Prostate gland (tissue), 2 donors: ENCODE measurements around the gene PRPF6. TPM values are rescaled to one million over a fixed set of nuclear protein-coding genes. Genes with fewer than 3 reads are reported as not detected.

ENCODE experiments used
- DNase-seq: peaks from one replicate; pipeline ENCODE4 v3.0.0-alpha.2; 2019; ENCODE audit warnings: low spot score
- H3K27ac ChIP-seq, 2 donors: fragments of 200-600 bp; sonication (generic); 2 replicates each; pipeline ENCODE4 v1.5.1; 2017 to 2019
- H3K27me3 ChIP-seq: fragments of 200-600 bp; sonication (generic); replicated peaks from 2 replicates; pipeline ENCODE4 v1.5.1; 2019; ENCODE audit not compliant: insufficient read depth
- H3K36me3 ChIP-seq, 2 donors: fragments of 200-600 bp; sonication (generic); 1 replicate in 1 of 2; 2 replicates in 1 of 2; pipeline versions ENCODE4 v1.5.1 to v1.8.1; 2017 to 2019
- H3K4me1 ChIP-seq: fragments of 200-600 bp; sonication (generic); replicated peaks from 2 replicates; pipeline ENCODE4 v1.5.1; 2019
- H3K4me3 ChIP-seq, 2 donors: fragments of 200-600 bp; sonication (generic); 2 replicates each; pipeline ENCODE4 v1.5.1; 2017 to 2019
- H3K9me3 ChIP-seq: fragments of 200-600 bp; sonication (generic); 2 replicates; pipeline ENCODE4 v1.5.1; 2017
- POLR2A ChIP-seq: fragments of 450-650 bp; IDR thresholded peaks from one replicate; pipeline ENCODE4 v1.6.1; 2016; ENCODE audit warnings: antibody characterized with exemption, mild to moderate bottlenecking
- POLR2AphosphoS5 ChIP-seq: sonication (generic); formaldehyde crosslinking; IDR thresholded peaks from one replicate; pipeline ENCODE4 v1.6.1; 2017; ENCODE audit warnings: antibody characterized with exemption
- WGBS: methylation state at CpG from one replicate; pipeline ENCODE4 v1.1.5; 2018; 5-methylcytosine and 5-hydroxymethylcytosine counted together
- intact Hi-C: fragments of 100-400 bp; cut with DNase I; formaldehyde crosslinking; loops from one replicate; pipeline ENCODE4 v1.14.2; 2022
- total RNA-seq, 2 donors: library from RNA; depleted of rRNA; stranded (reverse); fragments of >200 nt; gene quantifications; one replicate each; pipeline ENCODE4 v1.1.0, GENCODE V29; 2016
- TF ChIP-seq, protein P1 (sequence below), 4 experiments: fragments of 200-600 bp in 2 of 4; fragments of 450-650 bp in 2 of 4; sonication (generic) in 2 of 4; IDR thresholded peaks; 1 replicate in 3 of 4; 2 replicates in 1 of 4; pipeline ENCODE4 v1.5.1; 2016 to 2019; ENCODE audit warnings: antibody characterized with exemption in 4 of 4, mild to moderate bottlenecking in 2 of 4, moderate library complexity in 2 of 4

Gene PRPF6
- total RNA-seq, 2 donors from 2014 or later, result 60.9 to 99.6 TPM

DNA sequence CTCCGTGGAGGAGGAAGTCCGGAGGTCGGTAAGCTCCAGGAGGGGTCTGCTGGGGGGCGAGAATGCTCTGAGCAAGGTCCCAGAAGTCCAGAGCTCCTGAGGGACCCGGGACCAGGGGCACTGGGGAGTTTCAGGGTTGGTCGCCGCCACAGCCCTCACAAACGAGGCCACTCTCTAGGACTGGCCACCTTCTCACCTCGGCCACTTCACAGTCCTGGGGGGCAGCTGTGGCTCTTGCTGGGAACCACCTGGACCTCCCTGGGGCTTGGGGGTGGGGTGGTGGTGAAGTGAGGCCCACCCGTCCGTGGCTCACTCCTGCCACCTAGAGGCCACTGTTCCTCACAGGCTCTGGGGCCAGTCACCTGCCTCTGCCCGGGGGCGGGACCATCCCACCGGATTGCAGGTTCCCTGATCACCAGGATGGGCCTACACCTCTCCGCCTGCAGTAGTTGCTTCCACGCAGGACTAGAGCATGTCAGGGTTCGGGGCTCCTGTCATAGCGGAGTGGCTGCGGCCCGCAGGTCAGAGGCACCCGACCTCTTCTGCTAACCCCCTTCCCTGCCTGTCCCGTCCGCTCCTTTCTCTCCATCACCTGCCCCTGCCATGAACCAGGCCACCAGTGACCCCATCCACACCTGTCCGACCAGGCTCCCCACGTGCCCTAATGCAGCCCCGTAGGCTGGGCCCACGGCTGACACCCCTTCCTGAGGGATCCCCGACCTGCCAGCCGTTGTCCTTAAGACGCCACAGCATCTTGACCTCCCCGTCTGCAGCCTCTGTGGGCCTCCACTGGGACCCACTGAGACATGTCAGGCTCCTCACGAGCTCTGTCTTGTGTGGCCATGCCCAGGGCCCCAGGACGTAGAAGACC lies 76.9 kb downstream of the PRPF6 start:
- H3K36me3 ChIP-seq, result no peaks in the 10 kb centered on the region
- H3K27me3 ChIP-seq, result peaks cover 9% of the 10 kb centered on the region
- intact Hi-C loops, result no loop called here
- H3K27ac ChIP-seq, result peak overlapping the region; percentile 5 to 22
- DNase-seq, result peak; percentile 53
- 34% methylated on average over 32 of the region's 33 CpGs for WGBS
- no peak overlapping the region for H3K4me3 ChIP-seq
- H3K4me1 ChIP-seq, result peaks cover 6% of the 10 kb centered on the region
- TF ChIP-seq, protein P1, sequence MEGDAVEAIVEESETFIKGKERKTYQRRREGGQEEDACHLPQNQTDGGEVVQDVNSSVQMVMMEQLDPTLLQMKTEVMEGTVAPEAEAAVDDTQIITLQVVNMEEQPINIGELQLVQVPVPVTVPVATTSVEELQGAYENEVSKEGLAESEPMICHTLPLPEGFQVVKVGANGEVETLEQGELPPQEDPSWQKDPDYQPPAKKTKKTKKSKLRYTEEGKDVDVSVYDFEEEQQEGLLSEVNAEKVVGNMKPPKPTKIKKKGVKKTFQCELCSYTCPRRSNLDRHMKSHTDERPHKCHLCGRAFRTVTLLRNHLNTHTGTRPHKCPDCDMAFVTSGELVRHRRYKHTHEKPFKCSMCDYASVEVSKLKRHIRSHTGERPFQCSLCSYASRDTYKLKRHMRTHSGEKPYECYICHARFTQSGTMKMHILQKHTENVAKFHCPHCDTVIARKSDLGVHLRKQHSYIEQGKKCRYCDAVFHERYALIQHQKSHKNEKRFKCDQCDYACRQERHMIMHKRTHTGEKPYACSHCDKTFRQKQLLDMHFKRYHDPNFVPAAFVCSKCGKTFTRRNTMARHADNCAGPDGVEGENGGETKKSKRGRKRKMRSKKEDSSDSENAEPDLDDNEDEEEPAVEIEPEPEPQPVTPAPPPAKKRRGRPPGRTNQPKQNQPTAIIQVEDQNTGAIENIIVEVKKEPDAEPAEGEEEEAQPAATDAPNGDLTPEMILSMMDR (IDR thresholded peaks at IDR 0.05), result peak; percentile 62 to 81 (median 72)
- TF ChIP-seq POLR2AphosphoS5, result no peak
- no peaks in the 10 kb centered on the region for H3K9me3 ChIP-seq

DNA sequence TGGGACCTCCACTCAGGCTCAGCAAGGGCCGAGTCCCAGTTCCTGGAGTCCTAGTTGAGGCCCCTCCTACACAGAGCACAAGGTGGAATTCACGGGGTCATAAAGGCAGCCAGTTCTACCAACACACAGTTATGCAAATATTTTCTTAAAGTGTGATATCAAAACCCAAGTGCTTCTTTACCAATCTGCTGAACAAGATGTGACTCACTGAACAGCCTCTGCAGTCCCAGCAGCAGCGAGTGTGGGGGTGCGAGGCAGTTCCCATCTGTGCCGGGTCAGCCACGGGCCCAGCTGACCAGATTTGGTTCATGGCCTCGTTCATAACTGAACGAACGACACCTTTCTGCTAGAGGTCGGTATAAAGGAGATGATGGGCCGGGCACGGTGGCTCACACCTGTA lies 77.6 kb downstream of the PRPF6 start:
- Histone ChIP-seq H3K4me1 (peaks cover 7% of the 10 kb centered on the region), H3K36me3 (no peaks in the 10 kb centered on the region), H3K27me3 (peaks cover 6% of the 10 kb centered on the region), H3K4me3 (no peak overlapping the region), H3K9me3 (no peaks in the 10 kb centered on the region), H3K27ac (peak overlapping the region; percentile 5 to 22)
- no peak for TF ChIP-seq POLR2A
- TF ChIP-seq POLR2AphosphoS5, result no peak
- TF ChIP-seq, protein P1 (IDR thresholded peaks at IDR 0.05), result no peak
- whole genome bisulfite sequencing, result 79% methylated on average over 12 of the region's 12 CpGs
- intact Hi-C loops, result no loop called here
- no peak for DNase-seq

DNA sequence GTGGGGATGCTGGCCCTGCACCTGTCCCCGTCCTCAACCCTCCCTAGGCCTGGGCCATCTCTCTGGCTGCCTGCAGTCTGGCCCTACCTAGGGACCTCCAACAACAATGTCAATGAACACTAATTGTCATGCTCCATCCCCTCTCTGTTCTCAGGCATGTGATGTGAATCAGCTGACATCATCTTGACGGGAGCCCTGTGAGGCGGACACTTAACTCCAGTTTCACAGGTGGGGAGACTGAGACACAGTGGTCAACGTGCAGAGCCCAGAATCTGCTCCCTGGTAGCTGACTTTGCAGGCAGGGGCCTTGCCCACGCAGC lies 81.3 kb downstream of the PRPF6 start:
- no peaks in the 10 kb centered on the region for H3K27me3 ChIP-seq
- peaks cover 16% of the 10 kb centered on the region for H3K4me1 ChIP-seq
- 49% methylated on average over 5 of the region's 5 CpGs for WGBS
- H3K27ac ChIP-seq, result peak overlapping the region; percentile 77 to 83
- no peaks in the 10 kb centered on the region for H3K36me3 ChIP-seq
- H3K9me3 ChIP-seq, result no peaks in the 10 kb centered on the region
- intact Hi-C loops, result loop anchor here (10.0 kb wide), 1 partner anchor 167 kb away; the partner anchor contains the start of gene DNAJC5
- TF ChIP-seq POLR2A (no peak), POLR2AphosphoS5 (no peak)
- TF ChIP-seq, protein P1 (IDR thresholded peaks at IDR 0.05), result peak in 1 of 4 experiments; percentile 2
- H3K4me3 ChIP-seq, result peak overlapping the region; percentile 67 to 88
- no peak for DNase-seq

DNA sequence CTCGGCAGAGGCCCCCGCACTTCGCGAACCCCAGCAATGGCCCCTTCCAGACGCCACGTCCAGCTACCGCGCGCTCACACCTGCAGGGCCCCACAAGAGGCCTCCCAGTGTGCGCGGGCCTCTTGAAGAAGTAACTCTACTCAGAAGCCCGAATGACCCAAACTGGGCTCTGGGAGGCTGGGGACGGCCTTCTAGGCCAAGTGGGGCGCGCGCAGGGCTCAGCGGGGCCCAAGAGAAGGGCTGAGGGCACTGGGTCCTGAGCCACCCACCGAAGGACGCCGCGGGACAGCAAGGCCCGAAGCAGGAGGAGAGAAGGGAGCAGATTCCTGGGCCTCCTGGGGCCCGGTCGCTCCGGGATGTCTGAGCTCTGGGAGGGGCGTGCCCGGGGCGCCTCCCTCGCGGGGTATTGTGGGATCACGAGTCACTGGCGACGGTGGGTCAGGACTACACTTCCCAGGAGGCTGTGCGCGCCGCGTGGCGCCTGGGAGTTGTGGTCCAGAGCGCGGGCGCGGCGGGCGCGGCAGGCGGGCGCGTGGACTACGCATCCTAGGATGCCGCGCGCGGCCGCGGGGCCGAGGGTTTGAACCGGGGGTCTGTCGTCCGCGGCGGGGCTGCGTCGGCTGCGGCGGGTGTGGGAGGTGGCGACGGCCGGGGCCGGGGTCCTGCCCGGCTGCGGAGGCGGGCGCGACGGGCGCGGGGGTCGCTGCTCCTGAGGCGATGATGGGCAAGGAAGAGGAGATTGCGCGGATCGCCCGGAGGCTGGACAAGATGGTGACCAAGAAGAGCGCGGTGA lies 81.9 kb downstream of the PRPF6 start, which contains the start of gene TCEA2:
TCEA2 (plus strand) TSS at position 603 of the 793 bp plus-strand sequence; CDS start at position 718, 115 bp downstream.
- H3K9me3 ChIP-seq, result no peaks in the 10 kb centered on the region
- H3K4me1 ChIP-seq, result peaks cover 16% of the 10 kb centered on the region
- intact Hi-C loops, result loop anchor here (10.0 kb wide), 1 partner anchor 168 kb away; the partner anchor contains the start of gene DNAJC5
- no peaks in the 10 kb centered on the region for H3K27me3 ChIP-seq
- WGBS, result 5% methylated on average over 71 of the region's 85 CpGs
- H3K27ac ChIP-seq, result peak within 1 kb of the TSS; percentile 77 to 83
- TF ChIP-seq POLR2AphosphoS5 (peak; percentile 96), POLR2A (peak; percentile 81)
- TF ChIP-seq, protein P1 (IDR thresholded peaks at IDR 0.05), result peak in 2 of 4 experiments; percentile 14 to 22
- DNase-seq, result peak; percentile 97
- H3K36me3 ChIP-seq, result no peaks in the 10 kb centered on the region
- H3K4me3 ChIP-seq, result peak within 1 kb of the TSS; percentile 67 to 88
